Measurements from ENCODE around the gene POU3F3.

DNA sequence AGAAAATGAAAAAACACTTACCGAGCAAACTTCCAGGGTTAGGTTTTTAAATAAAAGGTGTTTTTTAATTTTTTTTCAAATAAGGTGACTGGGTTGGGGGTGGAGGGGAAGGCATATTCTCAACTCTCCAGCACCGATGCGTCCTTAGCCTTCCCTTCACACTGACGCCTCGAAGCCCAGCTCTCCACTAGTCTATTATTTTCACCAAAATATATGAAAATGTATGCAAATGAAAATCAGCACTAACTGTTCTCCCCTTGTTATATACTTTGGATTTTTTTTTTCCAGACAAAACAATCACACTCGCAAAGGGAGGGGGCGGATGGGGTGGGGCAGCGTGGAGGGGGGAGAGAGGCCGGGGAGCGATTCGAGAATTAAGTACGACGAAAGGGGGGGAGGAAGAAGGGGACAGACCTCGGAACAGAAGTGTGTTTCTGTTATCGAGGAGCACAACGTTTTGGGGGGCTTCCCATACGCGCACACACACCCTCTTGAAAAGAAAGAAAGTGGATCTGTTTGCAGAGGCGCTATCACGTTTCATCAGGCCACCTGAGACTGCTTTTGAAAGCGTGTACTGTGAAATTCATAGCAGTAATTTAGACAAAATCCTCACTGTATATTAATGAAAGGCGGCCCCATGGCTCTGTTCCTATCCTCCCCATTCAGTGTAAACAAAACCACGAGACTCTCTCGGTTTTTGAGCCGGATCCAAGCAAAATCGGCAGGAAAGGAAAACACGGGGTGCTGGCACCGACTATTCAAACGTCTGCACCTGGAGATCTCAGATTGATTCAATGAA is 2.4 kb upstream of the POU3F3 start:
- TF ChIP-seq, protein P1, sequence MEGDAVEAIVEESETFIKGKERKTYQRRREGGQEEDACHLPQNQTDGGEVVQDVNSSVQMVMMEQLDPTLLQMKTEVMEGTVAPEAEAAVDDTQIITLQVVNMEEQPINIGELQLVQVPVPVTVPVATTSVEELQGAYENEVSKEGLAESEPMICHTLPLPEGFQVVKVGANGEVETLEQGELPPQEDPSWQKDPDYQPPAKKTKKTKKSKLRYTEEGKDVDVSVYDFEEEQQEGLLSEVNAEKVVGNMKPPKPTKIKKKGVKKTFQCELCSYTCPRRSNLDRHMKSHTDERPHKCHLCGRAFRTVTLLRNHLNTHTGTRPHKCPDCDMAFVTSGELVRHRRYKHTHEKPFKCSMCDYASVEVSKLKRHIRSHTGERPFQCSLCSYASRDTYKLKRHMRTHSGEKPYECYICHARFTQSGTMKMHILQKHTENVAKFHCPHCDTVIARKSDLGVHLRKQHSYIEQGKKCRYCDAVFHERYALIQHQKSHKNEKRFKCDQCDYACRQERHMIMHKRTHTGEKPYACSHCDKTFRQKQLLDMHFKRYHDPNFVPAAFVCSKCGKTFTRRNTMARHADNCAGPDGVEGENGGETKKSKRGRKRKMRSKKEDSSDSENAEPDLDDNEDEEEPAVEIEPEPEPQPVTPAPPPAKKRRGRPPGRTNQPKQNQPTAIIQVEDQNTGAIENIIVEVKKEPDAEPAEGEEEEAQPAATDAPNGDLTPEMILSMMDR (IDR thresholded peaks at IDR 0.05; ENCODE audit: insufficient read depth, low read length) = no peak
- no peak for TF ChIP-seq POLR2AphosphoS5 (IDR thresholded peaks at IDR 0.05; ENCODE audit: low read depth)
- TF ChIP-seq, protein P2, sequence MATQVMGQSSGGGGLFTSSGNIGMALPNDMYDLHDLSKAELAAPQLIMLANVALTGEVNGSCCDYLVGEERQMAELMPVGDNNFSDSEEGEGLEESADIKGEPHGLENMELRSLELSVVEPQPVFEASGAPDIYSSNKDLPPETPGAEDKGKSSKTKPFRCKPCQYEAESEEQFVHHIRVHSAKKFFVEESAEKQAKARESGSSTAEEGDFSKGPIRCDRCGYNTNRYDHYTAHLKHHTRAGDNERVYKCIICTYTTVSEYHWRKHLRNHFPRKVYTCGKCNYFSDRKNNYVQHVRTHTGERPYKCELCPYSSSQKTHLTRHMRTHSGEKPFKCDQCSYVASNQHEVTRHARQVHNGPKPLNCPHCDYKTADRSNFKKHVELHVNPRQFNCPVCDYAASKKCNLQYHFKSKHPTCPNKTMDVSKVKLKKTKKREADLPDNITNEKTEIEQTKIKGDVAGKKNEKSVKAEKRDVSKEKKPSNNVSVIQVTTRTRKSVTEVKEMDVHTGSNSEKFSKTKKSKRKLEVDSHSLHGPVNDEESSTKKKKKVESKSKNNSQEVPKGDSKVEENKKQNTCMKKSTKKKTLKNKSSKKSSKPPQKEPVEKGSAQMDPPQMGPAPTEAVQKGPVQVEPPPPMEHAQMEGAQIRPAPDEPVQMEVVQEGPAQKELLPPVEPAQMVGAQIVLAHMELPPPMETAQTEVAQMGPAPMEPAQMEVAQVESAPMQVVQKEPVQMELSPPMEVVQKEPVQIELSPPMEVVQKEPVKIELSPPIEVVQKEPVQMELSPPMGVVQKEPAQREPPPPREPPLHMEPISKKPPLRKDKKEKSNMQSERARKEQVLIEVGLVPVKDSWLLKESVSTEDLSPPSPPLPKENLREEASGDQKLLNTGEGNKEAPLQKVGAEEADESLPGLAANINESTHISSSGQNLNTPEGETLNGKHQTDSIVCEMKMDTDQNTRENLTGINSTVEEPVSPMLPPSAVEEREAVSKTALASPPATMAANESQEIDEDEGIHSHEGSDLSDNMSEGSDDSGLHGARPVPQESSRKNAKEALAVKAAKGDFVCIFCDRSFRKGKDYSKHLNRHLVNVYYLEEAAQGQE (IDR thresholded peaks at IDR 0.05; ENCODE audit: insufficient replicate concordance, low read depth) = no peak
- TF ChIP-seq GABPA (IDR thresholded peaks at IDR 0.05; ENCODE audit: low read depth) = no peak
- TF ChIP-seq SPI1 (IDR thresholded peaks at IDR 0.05; ENCODE audit: borderline replicate concordance, low read depth) = no peak
